GM19468 (cell line): ENCODE measurements around the gene EMILIN1.
A peak's percentile ranks its signal among the peaks of the same experiment; 100 is the strongest.
"Not testable (repeated sequence)": the region's sequence is repeated elsewhere in the genome, so short reads cannot be mapped to it uniquely, and the experiment has no call there.

Experiments
- ATAC-seq: cut with Tn5 transposase; IDR thresholded peaks from one replicate; pipeline ENCODE4 v1.9.1; 2021; ENCODE audit warnings: mild to moderate bottlenecking, moderate library complexity, moderate number of reproducible peaks; ENCODE audit not compliant: unreplicated experiment; ENCODE audit errors: extremely low read depth

EMILIN1 gene

DNA sequence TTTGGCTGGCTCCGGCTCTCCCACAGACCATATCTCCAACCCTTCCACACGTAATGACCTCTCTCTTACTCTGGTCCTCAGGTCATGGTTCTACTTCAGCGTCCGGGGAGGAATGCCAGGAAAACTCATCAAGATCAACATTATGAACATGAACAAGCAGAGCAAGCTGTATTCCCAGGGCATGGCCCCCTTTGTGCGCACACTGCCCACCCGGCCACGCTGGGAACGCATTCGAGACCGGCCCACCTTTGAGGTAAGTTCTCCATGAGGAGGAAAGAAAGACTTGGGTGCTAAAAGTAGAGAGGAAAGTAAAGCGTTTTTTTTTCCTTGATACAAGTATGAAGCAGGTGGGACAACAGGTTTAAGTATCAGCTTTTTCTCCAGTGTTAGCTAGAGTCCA, 25.1 kb upstream of the EMILIN1 start:
- no peak for ATAC-seq

- ATAC-seq: no peak
Observed at GRCh38 chr2:27053776-27054175, 24.6 kb upstream of the EMILIN1 start.

DNA sequence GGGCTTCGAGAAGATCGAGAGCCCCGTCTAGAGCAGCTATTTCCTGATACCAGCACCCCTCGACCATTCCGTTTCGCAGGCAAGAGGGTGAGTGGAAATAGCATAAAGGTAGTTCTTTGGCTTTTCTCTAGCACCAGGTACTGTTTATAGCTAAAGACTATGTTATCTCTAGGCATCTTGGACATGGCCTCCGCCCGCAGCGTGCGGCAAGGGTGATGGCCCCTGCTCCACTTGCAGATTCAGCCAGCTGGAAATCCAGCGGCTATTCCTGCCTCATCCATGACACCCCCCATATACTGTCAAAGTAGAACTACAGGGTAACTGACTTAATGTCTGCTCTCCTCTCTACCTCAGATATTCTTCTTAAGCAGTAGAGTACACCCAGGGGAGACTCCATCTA, 23.7 kb upstream of the EMILIN1 start:
- no peak for ATAC-seq

DNA sequence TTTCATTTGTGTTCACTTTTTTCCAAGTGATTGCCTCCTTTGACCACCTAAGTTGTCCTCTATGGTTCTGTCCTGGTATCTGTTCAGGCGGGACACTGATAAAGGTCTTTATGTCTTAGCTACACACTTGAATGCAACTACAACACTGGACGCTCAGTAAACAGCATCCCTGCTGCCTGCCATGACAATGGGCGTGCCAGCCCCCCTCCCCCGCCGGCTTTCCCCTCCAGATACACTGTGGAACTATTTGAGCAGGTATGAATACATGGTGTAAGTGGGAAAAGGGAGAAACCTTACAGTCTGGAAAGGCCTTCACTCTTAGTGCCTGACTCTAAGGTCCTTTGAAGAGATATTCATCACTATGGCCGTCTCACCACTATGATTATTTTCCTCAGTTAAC, 21.2 kb upstream of the EMILIN1 start:
- ATAC-seq: no peak

- ATAC-seq: no peak
Observed at GRCh38 chr2:27058210-27058609, 20.2 kb upstream of the EMILIN1 start.

DNA sequence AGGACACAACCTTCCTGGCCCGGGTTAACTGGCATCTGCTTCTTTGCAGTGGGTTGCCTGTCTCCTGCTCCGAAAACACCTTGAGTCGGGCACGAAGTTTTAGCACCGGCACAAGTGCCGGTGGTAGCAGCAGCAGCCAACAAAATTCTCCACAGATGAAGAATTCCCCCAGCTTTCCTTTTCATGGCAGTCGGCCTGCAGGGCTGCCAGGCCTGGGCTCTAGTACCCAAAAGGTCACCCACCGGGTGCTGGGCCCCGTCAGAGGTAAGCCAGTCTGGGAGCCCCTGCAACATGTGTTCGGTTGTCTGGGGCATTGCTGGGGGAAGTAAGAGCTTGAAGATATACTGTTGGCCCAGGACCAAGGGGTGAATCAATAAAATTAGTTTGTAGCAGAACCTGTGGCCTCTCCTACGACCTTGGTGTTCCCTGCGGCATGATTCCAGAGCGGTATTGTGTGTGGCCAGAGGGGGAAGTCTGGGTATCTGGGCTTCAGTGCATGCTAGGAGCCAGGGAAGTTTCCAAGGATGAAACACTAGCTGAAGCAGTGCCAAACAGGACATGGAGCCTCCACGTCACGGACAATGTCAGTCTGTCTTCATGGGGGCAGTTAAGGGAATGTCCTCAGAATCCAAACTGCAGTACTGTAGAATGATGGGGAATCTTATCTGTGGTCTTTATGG, 19.1 kb upstream of the EMILIN1 start:
- no peak for ATAC-seq

DNA sequence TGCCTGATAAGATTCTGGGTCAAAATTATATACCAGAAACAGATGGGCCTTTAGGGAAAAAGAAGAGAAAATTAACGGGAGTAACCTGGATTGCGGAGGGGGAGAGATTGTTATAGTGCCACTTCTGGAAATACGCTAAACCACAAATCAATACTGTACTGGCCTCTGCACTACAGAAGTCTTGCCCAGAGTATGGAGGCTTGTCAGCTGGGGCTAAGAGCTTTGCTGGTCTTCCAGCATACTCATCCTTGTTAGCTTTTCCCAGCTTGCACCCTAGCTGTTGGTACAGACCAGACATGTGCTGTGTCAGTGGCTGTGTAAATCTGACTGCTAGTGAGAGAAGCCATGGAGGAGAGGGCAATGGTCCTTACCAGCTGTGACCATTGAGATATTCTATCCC, 18.1 kb upstream of the EMILIN1 start:
- no peak for ATAC-seq

DNA sequence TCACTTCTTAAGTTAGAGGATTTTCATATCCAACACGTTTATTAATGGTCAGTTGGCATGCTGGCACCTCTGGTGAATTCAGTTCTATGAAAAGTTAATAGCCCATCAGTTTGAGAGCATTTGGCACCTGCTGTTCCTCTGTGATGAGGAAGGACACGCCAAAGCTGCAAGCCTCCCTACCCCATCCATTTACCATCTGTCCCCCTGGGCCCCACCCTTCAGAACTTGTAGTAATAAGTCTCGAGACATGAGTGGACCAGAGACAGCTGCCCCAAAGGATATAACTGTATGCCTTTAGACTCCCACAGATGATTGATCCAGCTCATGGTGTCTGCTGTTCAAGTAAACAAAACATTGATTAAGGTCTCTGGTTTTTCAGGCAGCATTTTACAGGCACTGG, 13.3 kb upstream of the EMILIN1 start:
- no peak for ATAC-seq

DNA sequence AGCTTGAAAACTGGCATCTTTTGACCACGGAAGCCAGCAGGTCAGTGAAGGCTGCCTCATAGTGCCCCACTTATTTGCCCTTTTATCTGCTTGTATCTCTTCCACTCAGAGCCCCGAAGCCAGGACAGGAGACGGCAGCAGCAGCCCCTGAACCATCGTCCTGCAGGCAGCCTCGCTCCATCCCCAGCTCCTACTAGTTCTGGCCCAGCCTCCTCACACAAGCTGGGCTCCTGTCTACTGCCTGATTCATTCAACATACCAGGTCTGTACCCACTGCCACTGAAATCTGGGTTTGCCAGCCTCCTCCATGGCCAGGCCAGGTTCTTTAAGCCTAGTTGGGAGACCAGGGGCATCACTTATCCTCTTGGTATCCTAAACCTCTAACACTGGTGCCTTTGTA, 11.0 kb upstream of the EMILIN1 start:
- no peak for ATAC-seq

GRCh38 chr2:27069436-27069835, 9.0 kb upstream of the EMILIN1 start:
- ATAC-seq: no peak

- ATAC-seq: no peak
Observed at GRCh38 chr2:27069961-27070618, 8.3 kb upstream of the EMILIN1 start.

GRCh38 chr2:27070653-27071276, 7.7 kb upstream of the EMILIN1 start:
- no peak for ATAC-seq

DNA sequence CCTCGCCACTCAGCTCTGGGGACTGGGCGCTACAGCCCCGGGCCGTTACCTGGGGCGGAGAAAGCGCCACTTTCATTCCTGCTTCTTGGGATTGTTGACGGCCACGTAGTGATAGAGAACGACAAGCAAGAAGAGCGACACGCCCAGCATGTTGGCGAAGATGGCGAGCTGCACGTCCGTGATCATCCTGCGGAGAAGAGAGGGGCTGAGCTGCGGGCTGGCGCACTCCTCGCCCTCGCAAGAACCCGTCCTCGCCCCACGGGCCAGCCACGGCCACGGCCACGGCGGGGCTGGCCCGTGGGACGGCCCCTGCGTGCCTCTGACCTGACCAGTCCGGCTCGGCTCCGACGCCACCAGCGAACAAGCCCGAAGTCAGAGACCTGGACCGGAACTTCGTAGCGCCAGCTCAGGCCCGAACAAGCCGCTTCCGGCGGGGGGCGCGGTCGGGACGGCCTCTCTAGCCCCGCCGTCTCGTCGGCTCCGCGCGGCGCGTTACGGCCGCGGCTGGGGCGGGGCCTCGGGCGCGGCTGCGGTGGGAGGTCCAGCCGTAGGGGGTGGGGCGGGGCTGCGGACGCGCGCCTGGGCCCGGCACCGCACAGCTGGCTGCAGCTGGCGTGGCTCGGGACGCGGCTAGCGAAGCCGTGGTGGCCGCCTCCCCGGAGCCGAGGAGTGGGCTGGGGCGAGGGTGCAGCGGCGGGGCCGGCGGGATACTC, 7.0 kb upstream of the EMILIN1 start, which contains the start of gene OST4:
OST4 (minus strand) TSS at position 378 of the 713 bp plus-strand sequence.
- peak; percentile 87 for ATAC-seq

- no peak for ATAC-seq
Observed at GRCh38 chr2:27071990-27072830, 6.2 kb upstream of the EMILIN1 start.

DNA sequence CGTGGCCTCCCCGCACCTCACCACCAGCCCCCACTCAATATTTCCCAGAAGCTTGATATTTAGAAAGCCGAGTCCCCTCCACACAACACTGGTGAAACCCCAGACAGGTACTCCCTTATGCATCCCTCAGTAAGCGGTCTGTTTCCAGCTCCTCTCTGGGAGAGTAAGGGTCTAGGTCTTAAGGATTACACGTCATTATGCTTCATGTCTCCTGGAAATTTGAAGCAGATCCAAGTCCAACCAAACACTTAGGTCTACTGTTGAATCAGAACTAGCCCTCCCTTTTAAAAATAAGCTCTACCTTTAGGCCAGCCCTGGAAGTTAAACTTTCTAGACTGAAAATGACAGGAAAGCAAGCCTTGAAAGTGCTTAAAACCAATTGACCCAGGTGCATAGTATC, 5.5 kb upstream of the EMILIN1 start:
- ATAC-seq: no peak

DNA sequence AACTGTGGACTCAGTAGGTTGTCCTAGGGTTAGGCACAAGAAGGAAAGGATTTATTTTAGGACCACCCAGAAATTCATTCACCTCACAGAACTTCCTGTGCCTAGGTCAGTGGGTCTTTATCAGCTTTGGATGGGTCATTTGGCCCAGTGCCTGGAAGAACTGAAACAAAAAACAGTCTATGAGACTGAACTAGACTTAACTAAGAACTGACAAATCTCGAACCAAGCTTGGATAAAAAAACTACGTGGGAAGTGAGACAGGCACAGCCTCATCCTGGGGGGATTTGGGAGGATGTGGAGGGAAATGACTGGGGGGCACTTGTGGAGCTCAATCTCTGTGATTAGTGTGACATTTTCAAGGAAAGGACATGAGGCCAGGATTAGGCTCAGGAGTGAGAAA, 4.6 kb upstream of the EMILIN1 start:
- no peak for ATAC-seq

- no peak for ATAC-seq
Observed at GRCh38 chr2:27074738-27075565, 3.5 kb upstream of the EMILIN1 start.

GRCh38 chr2:27075566-27075871, 2.9 kb upstream of the EMILIN1 start:
- ATAC-seq: not testable (repeated sequence)

- ATAC-seq: no peak
Observed at GRCh38 chr2:27076323-27076722, 2.1 kb upstream of the EMILIN1 start.
